HCT116 (cell line): ENCODE data around the gene C1orf53.
"Not testable (repeated sequence)": the region's sequence is repeated elsewhere in the genome, so short reads cannot be mapped to it uniquely, and the experiment has no call there.

Experiments used
- CEBPB ChIP-seq: IDR thresholded peaks from 2 replicates; pipeline ENCODE4 v1.6.1; 2012; ENCODE audit warnings: low read depth
- EGR1 ChIP-seq: IDR thresholded peaks from 2 replicates; pipeline ENCODE4 v1.6.1; 2012; ENCODE audit warnings: low read depth
- ELF1 ChIP-seq: IDR thresholded peaks from 2 replicates; pipeline ENCODE4 v1.6.1; 2012; ENCODE audit warnings: low read depth, borderline replicate concordance
- EZH2phosphoT487 ChIP-seq: fragments of 200-600 bp; IDR thresholded peaks from 2 replicates; pipeline ENCODE4 v1.6.1; 2018; ENCODE audit warnings: antibody characterized with exemption, borderline replicate concordance
- FOSL1 ChIP-seq: IDR thresholded peaks from 2 replicates; pipeline ENCODE4 v1.6.1; 2012; ENCODE audit warnings: low read depth
- RAD21 ChIP-seq: IDR thresholded peaks from 2 replicates; pipeline ENCODE4 v1.6.1; 2012; ENCODE audit warnings: low read depth, mild to moderate bottlenecking
- TF ChIP-seq, protein P1 (sequence below), 3 experiments: fragments of 200-600 bp in 1 of 3; sonication (generic) in 1 of 3; IDR thresholded peaks in 2 of 3; conservative IDR thresholded peaks in 1 of 3; 2 replicates each; pipeline ENCODE4 v1.5.1; 2012 to 2017; ENCODE audit warnings: low read depth in 2 of 3, low read length in 2 of 3, antibody characterized with exemption in 1 of 3, borderline replicate concordance in 1 of 3, control low read depth in 1 of 3, mild to moderate bottlenecking in 1 of 3, mixed read lengths in 1 of 3, mixed run types in 1 of 3, moderate library complexity in 1 of 3; ENCODE audit not compliant: insufficient read depth in 1 of 3

DNA sequence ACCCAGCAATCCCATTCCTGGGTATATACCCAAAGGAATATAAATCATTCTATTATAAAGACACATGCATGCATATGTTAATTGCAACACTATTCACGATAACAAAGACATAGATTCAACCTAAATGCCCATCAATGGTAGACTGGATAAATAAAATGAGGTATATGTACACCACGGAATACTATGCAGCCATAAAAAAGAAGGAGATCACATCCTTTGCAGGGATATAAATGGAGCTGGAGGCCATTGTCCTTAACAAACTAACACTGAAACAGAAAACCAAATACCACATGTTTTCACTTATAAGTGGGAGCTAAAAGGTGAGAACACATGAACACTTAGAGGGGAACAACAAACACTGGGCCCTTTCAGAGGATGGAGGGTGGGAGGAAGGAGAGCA, 46.7 kb upstream of the C1orf53 start:
- TF ChIP-seq, protein P1, sequence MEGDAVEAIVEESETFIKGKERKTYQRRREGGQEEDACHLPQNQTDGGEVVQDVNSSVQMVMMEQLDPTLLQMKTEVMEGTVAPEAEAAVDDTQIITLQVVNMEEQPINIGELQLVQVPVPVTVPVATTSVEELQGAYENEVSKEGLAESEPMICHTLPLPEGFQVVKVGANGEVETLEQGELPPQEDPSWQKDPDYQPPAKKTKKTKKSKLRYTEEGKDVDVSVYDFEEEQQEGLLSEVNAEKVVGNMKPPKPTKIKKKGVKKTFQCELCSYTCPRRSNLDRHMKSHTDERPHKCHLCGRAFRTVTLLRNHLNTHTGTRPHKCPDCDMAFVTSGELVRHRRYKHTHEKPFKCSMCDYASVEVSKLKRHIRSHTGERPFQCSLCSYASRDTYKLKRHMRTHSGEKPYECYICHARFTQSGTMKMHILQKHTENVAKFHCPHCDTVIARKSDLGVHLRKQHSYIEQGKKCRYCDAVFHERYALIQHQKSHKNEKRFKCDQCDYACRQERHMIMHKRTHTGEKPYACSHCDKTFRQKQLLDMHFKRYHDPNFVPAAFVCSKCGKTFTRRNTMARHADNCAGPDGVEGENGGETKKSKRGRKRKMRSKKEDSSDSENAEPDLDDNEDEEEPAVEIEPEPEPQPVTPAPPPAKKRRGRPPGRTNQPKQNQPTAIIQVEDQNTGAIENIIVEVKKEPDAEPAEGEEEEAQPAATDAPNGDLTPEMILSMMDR (IDR thresholded peaks at IDR 0.05 in 2 of 3, conservative IDR thresholded peaks at IDR 0.05 in 1 of 3; ENCODE audit: borderline replicate concordance in 1 of 3, insufficient read depth in 1 of 3, low read depth in 2 of 3, low read length in 2 of 3), result not testable (repeated sequence)
- TF ChIP-seq EGR1, EZH2phosphoT487, FOSL1, RAD21, ELF1, CEBPB: not testable (repeated sequence)
